ENCODE data around the gene TMEM201.

Gene TMEM201

GRCh38 chr1:9588551-9589143, at the start of gene TMEM201:
Gene TMEM201, plus strand, starts transcription at chr1:9588911. Its CDS starts 20 bp downstream, at chr1:9588931.
- Histone ChIP-seq H3K27me3 (ENCODE audit: control insufficient read depth, low read length) (no peaks in the 10 kb centered on the region), H3K27ac (ENCODE audit: low read depth, low read length) (peak within 1 kb of the TSS; percentile 27), H3F3A (ENCODE audit: control insufficient read depth, insufficient read depth) (peaks cover 17% of the 10 kb centered on the region), H3K9me2 (replicated peaks; ENCODE audit: control insufficient read depth, low read length) (no peaks in the 10 kb centered on the region), H3K9me3 (ENCODE audit: control insufficient read depth, insufficient read depth, low read length) (no peaks in the 10 kb centered on the region), H3K4me2 (ENCODE audit: low read length) (peak within 1 kb of the TSS; percentile 93), H3K36me3 (ENCODE audit: control insufficient read depth, low read length) (peaks cover 11% of the 10 kb centered on the region), H4K20me1 (ENCODE audit: control insufficient read depth, insufficient read depth, low read depth, low read length) (peaks cover 17% of the 10 kb centered on the region), H3K79me2 (ENCODE audit: control insufficient read depth, low read length) (peaks cover 47% of the 10 kb centered on the region), H3K4me1 (ENCODE audit: control insufficient read depth, low read length) (peaks cover 46% of the 10 kb centered on the region), H3K4me3 (ENCODE audit: low read length) (peak within 1 kb of the TSS; percentile 86)
- TF ChIP-seq EZH2phosphoT487 (IDR thresholded peaks at IDR 0.05; ENCODE audit: borderline replicate concordance, low read length) = no peak
- peak; percentile 74 for TF ChIP-seq CTCF (IDR thresholded peaks at IDR 0.05; ENCODE audit: low read depth, low read length, poor library complexity, severe bottlenecking)

GRCh38 chr1:9539165-9539828, 49.4 kb upstream of the TMEM201 start, which contains the start of gene SLC25A33:
Gene SLC25A33, plus strand, starts transcription at chr1:9539465. Its CDS starts 227 bp downstream, at chr1:9539692.
- Histone ChIP-seq H3F3A (ENCODE audit: control insufficient read depth, insufficient read depth) (no peaks in the 10 kb centered on the region), H3K4me2 (ENCODE audit: low read length) (peak within 1 kb of the TSS; percentile 74), H3K79me2 (ENCODE audit: control insufficient read depth, low read length) (peaks cover 54% of the 10 kb centered on the region), H3K27me3 (ENCODE audit: control insufficient read depth, low read length) (no peaks in the 10 kb centered on the region), H3K9me3 (ENCODE audit: control insufficient read depth, insufficient read depth, low read length) (no peaks in the 10 kb centered on the region), H3K27ac (ENCODE audit: low read depth, low read length) (peak within 1 kb of the TSS; percentile 62), H3K4me1 (ENCODE audit: control insufficient read depth, low read length) (peaks cover 39% of the 10 kb centered on the region), H3K36me3 (ENCODE audit: control insufficient read depth, low read length) (peaks cover 15% of the 10 kb centered on the region), H4K20me1 (ENCODE audit: control insufficient read depth, insufficient read depth, low read depth, low read length) (peaks cover 13% of the 10 kb centered on the region), H3K9me2 (replicated peaks; ENCODE audit: control insufficient read depth, low read length) (no peaks in the 10 kb centered on the region), H3K4me3 (ENCODE audit: low read length) (peak within 1 kb of the TSS; percentile 96)
- TF ChIP-seq CTCF (IDR thresholded peaks at IDR 0.05; ENCODE audit: low read depth, low read length, poor library complexity, severe bottlenecking) (no peak), EZH2phosphoT487 (IDR thresholded peaks at IDR 0.05; ENCODE audit: borderline replicate concordance, low read length) (no peak)

- Histone ChIP-seq H3K79me2 (ENCODE audit: control insufficient read depth, low read length) (peaks cover 61% of the 10 kb centered on the region), H3K27ac (ENCODE audit: low read depth, low read length) (peak overlapping the region; percentile 45), H3K4me2 (ENCODE audit: low read length) (peak overlapping the region; percentile 74), H3K36me3 (ENCODE audit: control insufficient read depth, low read length) (peaks cover 15% of the 10 kb centered on the region), H3K9me3 (ENCODE audit: control insufficient read depth, insufficient read depth, low read length) (no peaks in the 10 kb centered on the region), H4K20me1 (ENCODE audit: control insufficient read depth, insufficient read depth, low read depth, low read length) (peaks cover 13% of the 10 kb centered on the region), H3K9me2 (replicated peaks; ENCODE audit: control insufficient read depth, low read length) (no peaks in the 10 kb centered on the region), H3K4me1 (ENCODE audit: control insufficient read depth, low read length) (peaks cover 39% of the 10 kb centered on the region), H3K4me3 (ENCODE audit: low read length) (peak overlapping the region; percentile 96), H3K27me3 (ENCODE audit: control insufficient read depth, low read length) (no peaks in the 10 kb centered on the region), H3F3A (ENCODE audit: control insufficient read depth, insufficient read depth) (no peaks in the 10 kb centered on the region)
- TF ChIP-seq CTCF (IDR thresholded peaks at IDR 0.05; ENCODE audit: low read depth, low read length, poor library complexity, severe bottlenecking) (no peak), EZH2phosphoT487 (IDR thresholded peaks at IDR 0.05; ENCODE audit: borderline replicate concordance, low read length) (no peak)
Measured at GRCh38 chr1:9539829-9540550, 48.7 kb upstream of the TMEM201 start.

All from DOHH2 (cell line).